ENCODE results near the gene MARCHF10.

The MARCHF10 gene

DNA sequence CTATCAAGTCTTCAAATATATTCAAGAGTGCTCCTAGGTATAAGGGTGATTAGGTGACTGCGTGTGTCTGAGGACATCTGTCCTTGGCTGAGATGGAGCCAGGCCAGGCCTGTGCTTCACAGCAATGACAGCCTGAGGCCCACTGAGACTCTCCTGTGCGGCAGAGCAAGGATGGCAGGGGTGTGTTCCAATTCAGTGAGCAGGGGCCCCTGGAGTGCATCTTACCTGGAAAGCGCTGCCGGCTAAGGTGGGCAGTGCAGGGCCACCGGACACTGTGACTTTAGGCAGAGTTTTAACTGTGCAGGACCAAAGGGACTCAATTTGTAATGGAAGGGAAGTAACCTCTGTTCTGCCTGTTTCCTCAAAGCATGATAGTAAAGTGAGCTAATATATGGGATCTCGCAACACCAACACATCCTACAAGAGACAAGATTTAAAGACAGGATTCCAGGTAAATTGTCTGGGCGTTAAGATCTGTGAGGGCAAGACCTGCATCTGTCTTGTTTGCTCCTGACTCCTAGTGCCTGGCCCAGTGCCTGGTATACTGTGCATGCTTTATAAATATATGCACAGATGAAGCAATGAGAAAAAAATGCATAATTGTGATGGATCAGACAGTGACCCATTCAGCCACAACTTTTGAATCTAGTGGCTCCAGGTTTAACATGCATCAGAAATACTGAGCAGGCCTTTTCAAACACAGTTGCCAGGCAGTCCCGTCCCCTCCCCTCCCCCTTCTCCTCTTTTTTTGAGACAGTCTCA is 93.9 kb downstream of the MARCHF10 start:
- Histone ChIP-seq H3K27me3 (peaks cover 0 to 9% (median 0%) of the 10 kb centered on the region in 11 experiments; a peak in 1 of 22 replicates), H4K20me1 (0 out of 22 replicates have a peak, but pooled peaks cover 0 to 5% (median 0%) of the 10 kb centered on the region in 11 experiments), H3K9me3 (replicated peaks in 1 of 11) (peaks cover 0 to under 1% (median 0%) of the 10 kb centered on the region in 11 experiments; a peak in 1 of 22 replicates), H3K4me2 (peak overlapping the region in 9 of 11 experiments; percentile 61 to 81 (median 76); a peak in 12 of 22 replicates), H3K4me3 (no peak overlapping the region), H3K4me1 (peaks cover 12 to 82% (median 77%) of the 10 kb centered on the region in 10 experiments), H3K36me3 (no peaks in the 10 kb centered on the region), H3K27ac (no peak overlapping the region), H3K9ac (no peak overlapping the region)
- no peak for TF ChIP-seq Cebpa-rat (IDR thresholded peaks at IDR 0.05)

GRCh38 chr17:62713086-62713881 is 94.8 kb downstream of the MARCHF10 start:
- H3K9ac ChIP-seq, result no peak overlapping the region
- H3K27me3 ChIP-seq, result peaks cover 0 to 7% (median 0%) of the 10 kb centered on the region in 11 experiments; a peak in 1 of 22 replicates
- TF ChIP-seq Cebpa-rat (IDR thresholded peaks at IDR 0.05), result no peak
- H3K4me2 ChIP-seq, result peak overlapping the region in 6 of 11 experiments; percentile 35 to 81 (median 76); a peak in 10 of 22 replicates
- H3K27ac ChIP-seq, result no peak overlapping the region
- H3K4me1 ChIP-seq, result peaks cover 12 to 75% (median 70%) of the 10 kb centered on the region in 10 experiments
- no peaks in the 10 kb centered on the region for H3K36me3 ChIP-seq
- H3K4me3 ChIP-seq, result no peak overlapping the region
- 0 out of 22 replicates have a peak, but pooled peaks cover 0 to 5% (median 0%) of the 10 kb centered on the region in 11 experiments for H4K20me1 ChIP-seq
- peaks cover 6 to 9% (median 8%) of the 10 kb centered on the region in 11 experiments; a peak in 16 of 22 replicates for H3K9me3 ChIP-seq (replicated peaks in 1 of 11)

DNA sequence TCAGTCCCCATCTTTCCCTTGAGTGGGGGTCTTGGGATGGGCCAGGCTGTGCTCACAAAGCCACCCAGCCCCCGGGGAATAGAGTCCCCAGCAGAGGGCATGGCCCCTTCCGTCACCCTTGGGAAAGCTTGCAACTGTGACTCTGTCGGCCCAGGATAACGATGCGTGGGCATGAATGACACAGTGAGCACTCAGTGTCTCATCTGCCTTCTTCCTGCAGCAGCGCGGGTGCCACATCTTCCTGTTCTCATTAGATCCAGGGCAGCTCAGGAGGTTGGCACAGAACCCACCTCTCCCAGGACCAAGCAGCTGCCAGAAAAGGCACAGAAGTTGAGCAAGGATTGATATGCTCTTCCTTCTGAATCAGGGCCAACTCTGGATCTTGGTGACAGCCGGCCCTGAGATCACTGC is 95.9 kb downstream of the MARCHF10 start:
- peak overlapping the region in 2 of 11 experiments; percentile 1 to 38; a peak in 1 of 22 replicates for H3K27ac ChIP-seq
- 0 out of 22 replicates have a peak, but pooled peaks cover 0 to 4% (median 0%) of the 10 kb centered on the region in 11 experiments for H3K27me3 ChIP-seq
- no peak for TF ChIP-seq Cebpa-rat (IDR thresholded peaks at IDR 0.05)
- H3K4me3 ChIP-seq, result no peak overlapping the region
- peak overlapping the region in 3 of 11 experiments; percentile 7 to 34 (median 14); a peak in 1 of 22 replicates for H3K9ac ChIP-seq
- H3K36me3 ChIP-seq, result no peaks in the 10 kb centered on the region
- 0 out of 22 replicates have a peak, but pooled peaks cover 0 to 5% (median 0%) of the 10 kb centered on the region in 11 experiments for H4K20me1 ChIP-seq
- peaks cover 12 to 64% (median 59%) of the 10 kb centered on the region in 10 experiments for H3K4me1 ChIP-seq
- peak overlapping the region; percentile 29 to 81 (median 65) for H3K4me2 ChIP-seq
- peaks cover 8 to 19% (median 11%) of the 10 kb centered on the region in 11 experiments; a peak in 16 of 22 replicates for H3K9me3 ChIP-seq (replicated peaks in 1 of 11)

- Histone ChIP-seq H3K27ac (no peak overlapping the region), H3K4me2 (no peak overlapping the region), H3K9me3 (replicated peaks in 1 of 11) (peaks cover 8 to 19% (median 11%) of the 10 kb centered on the region in 11 experiments; a peak in 16 of 22 replicates), H3K4me1 (peaks cover 7 to 46% (median 40%) of the 10 kb centered on the region in 10 experiments), H3K27me3 (peaks cover 0 to 12% (median 0%) of the 10 kb centered on the region in 11 experiments; a peak in 3 of 22 replicates), H3K4me3 (no peak overlapping the region), H3K36me3 (no peaks in the 10 kb centered on the region), H4K20me1 (0 out of 22 replicates have a peak, but pooled peaks cover 0 to 5% (median 0%) of the 10 kb centered on the region in 11 experiments), H3K9ac (no peak overlapping the region)
- no peak for TF ChIP-seq Cebpa-rat (IDR thresholded peaks at IDR 0.05)
Observed at GRCh38 chr17:62708587-62708986, 99.5 kb downstream of the MARCHF10 start.

DNA sequence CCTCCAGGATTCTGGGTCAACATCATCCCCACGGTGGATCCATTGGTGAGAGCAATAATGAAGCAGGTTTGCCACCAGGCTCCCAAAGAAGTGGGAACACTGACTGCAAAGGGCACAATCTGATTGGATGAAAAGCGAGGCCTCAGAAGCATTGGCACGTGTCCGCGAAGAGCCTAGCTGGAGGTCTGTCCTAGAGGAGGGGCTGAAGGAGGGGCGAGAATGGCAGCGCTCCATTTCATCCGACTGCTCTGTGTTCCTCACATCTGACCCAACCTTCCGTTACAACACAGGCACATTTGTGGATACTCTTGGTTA is 100.7 kb downstream of the MARCHF10 start:
- peaks cover 0 to 12% (median 0%) of the 10 kb centered on the region in 11 experiments; a peak in 3 of 22 replicates for H3K27me3 ChIP-seq
- H3K4me3 ChIP-seq, result no peak overlapping the region
- H3K9me3 ChIP-seq (replicated peaks in 1 of 11), result peaks cover 8 to 19% (median 11%) of the 10 kb centered on the region in 11 experiments; a peak in 16 of 22 replicates
- no peak for TF ChIP-seq Cebpa-rat (IDR thresholded peaks at IDR 0.05)
- H3K9ac ChIP-seq, result no peak overlapping the region
- no peak overlapping the region for H3K27ac ChIP-seq
- no peaks in the 10 kb centered on the region for H3K36me3 ChIP-seq
- peaks cover 15 to 43% (median 38%) of the 10 kb centered on the region in 10 experiments for H3K4me1 ChIP-seq
- 0 out of 22 replicates have a peak, but pooled peaks cover 0 to 10% (median 0%) of the 10 kb centered on the region in 11 experiments for H4K20me1 ChIP-seq
- no peak overlapping the region for H3K4me2 ChIP-seq

- H4K20me1 ChIP-seq, result 0 out of 22 replicates have a peak, but pooled peaks cover 0 to 10% (median 0%) of the 10 kb centered on the region in 11 experiments
- H3K27ac ChIP-seq, result no peak overlapping the region
- peaks cover 8 to 19% (median 11%) of the 10 kb centered on the region in 11 experiments; a peak in 16 of 22 replicates for H3K9me3 ChIP-seq (replicated peaks in 1 of 11)
- H3K4me2 ChIP-seq, result no peak overlapping the region
- TF ChIP-seq Cebpa-rat (IDR thresholded peaks at IDR 0.05), result no peak
- H3K4me1 ChIP-seq, result peaks cover 15 to 39% (median 34%) of the 10 kb centered on the region in 10 experiments
- H3K27me3 ChIP-seq, result peaks cover 0 to 12% (median 0%) of the 10 kb centered on the region in 11 experiments; a peak in 3 of 22 replicates
- H3K4me3 ChIP-seq, result no peak overlapping the region
- no peaks in the 10 kb centered on the region for H3K36me3 ChIP-seq
- no peak overlapping the region for H3K9ac ChIP-seq
Observed at GRCh38 chr17:62706598-62707424, 101.3 kb downstream of the MARCHF10 start.

DNA sequence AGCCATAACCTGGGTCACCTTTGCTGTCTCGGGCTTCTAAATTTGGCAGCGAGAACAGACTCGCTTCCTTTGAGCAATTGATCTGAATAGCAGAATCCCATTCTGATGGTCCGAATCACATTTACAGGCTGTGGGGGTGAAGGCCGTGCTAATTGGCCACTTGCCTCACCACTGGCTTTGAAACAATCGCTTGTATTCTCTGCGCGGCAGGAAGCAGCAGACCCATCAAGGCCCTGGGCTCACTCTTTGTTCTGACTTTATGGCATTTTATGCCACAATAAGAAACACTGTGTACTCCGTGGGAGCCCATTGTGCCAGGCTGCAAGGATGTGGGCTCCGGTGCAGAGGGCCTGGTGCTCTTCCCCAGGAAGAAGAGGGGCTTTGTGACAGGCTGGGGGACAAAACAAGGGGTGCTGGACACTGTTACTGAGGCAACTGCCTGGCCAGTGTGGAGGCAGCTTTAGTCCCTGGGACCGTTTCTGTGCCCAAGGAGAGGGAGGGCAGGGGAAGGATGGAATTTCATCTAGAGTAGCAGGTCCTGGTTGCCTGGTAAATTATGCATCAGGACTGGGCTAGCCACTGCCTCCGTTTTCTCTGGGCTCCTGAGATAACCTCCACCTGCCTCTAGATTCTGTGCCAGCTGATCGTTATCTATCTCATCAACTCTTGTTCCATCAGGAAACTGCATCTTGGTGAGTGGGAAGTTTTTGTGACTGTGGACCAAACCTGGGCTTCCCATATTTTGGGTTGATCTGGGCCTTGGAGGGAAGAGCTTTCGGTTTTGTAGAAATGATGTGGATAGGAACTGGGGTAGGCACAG is 102.1 kb downstream of the MARCHF10 start:
- peaks cover 15 to 40% (median 37%) of the 10 kb centered on the region in 10 experiments for H3K4me1 ChIP-seq
- 0 out of 22 replicates have a peak, but pooled peaks cover 0 to 5% (median 0%) of the 10 kb centered on the region in 11 experiments for H4K20me1 ChIP-seq
- peaks cover 8 to 19% (median 11%) of the 10 kb centered on the region in 11 experiments; a peak in 16 of 22 replicates for H3K9me3 ChIP-seq (replicated peaks in 1 of 11)
- peaks cover 0 to 12% (median 0%) of the 10 kb centered on the region in 11 experiments; a peak in 3 of 22 replicates for H3K27me3 ChIP-seq
- H3K27ac ChIP-seq, result no peak overlapping the region
- no peak overlapping the region for H3K9ac ChIP-seq
- peak overlapping the region in 6 of 11 experiments; percentile 92 to 97 (median 96); a peak in 9 of 22 replicates for H3K4me2 ChIP-seq
- no peak overlapping the region for H3K4me3 ChIP-seq
- H3K36me3 ChIP-seq, result no peaks in the 10 kb centered on the region
- no peak for TF ChIP-seq Cebpa-rat (IDR thresholded peaks at IDR 0.05)
